Hippocampal formation (tissue), 2 donors: ENCODE results near the gene KCTD4.

ENCODE experiments used
- DNase-seq, 2 donors: peaks; one replicate each; lab custom pipeline; 2025; lab: John Stamatoyannopoulos, UW

Gene KCTD4

GRCh38 chr13:45174478-45174877 lies 26.4 kb downstream of the KCTD4 start:
- no peak for DNase-seq

- DNase-seq, result no peak
Measured at GRCh38 chr13:45168555-45168930, 32.3 kb downstream of the KCTD4 start.

GRCh38 chr13:45167611-45168554 lies 33.0 kb downstream of the KCTD4 start:
- no peak for DNase-seq

DNA sequence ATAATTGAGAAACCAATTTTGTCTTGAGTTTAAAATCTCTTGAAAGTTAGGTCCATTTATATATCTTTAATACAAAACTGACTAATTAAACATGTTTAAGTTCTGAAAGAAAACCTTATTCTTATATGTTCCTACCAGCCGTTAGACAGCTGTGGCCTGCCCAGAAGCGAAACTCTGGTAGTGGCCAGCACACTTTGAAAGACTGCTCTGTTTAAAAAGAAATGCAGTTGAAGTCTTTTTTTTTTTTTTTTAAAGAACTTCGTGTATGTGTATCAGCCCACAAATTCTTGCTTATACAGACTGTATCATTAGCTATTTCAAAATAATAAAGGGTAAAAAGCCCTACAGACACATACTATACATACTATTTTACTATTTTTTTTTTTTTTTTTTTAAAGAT lies 34.0 kb downstream of the KCTD4 start:
- DNase-seq, result no peak

DNA sequence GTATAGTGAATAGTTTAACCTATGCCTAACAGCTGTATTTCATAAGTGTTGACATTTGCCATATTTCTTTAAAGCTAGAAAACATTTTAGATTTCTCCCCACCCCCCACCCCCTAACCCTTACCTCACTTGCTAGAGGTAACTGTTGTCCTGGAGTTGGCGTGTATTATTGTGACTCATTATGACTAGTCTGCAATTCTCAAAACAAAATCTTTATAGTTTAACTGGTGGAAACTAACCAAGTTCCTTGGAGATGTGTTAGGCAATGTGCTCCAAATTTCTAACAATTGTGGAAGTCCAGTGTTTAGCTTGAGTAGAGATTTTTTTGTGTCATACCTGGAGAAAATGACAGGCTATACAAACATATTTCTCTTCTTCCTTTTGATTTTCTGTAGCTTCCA lies 38.0 kb downstream of the KCTD4 start:
- DNase-seq, result no peak

- DNase-seq, result no peak
Measured at GRCh38 chr13:45162194-45162593, 38.7 kb downstream of the KCTD4 start.

DNA sequence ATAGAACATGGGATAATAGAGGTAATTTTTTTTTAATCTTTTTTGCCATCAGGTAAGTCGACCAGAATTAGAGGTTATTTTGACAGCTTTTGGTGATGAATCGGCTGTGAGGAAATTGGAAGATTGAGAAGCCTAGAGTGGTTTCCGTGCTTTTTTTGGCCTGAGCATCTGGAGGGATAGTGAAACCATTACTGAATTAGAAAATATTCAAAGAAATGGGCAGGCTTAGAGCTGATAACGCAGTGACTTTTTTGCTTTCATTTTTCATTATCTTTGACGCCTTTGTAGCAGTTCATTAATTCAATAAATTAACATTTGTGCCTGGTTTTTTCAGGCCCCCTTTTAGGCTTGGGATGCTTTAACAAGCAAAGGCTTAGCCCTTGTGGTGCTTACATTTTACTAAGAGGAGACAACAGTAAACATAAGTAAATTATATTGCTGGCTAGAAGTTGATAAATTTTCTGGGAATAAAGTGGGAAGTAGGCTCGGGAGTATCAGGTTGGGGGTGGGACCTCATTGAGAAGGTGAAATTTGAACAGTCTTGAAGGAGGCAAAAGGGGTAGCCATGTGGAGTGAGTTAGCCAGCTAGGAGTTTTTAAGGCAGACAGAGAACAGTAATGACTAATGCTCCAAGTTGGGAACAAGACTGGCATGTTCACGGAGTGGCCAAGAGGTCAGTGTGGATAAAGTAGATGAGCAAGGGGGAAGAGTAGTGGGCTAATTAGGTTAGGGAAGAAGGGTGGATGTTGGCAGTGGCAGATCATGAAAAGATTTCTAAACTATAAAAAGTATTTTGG lies 44.1 kb downstream of the KCTD4 start:
- DNase-seq, result no peak

GRCh38 chr13:45149964-45150363 lies 50.9 kb downstream of the KCTD4 start:
- no peak for DNase-seq

DNA sequence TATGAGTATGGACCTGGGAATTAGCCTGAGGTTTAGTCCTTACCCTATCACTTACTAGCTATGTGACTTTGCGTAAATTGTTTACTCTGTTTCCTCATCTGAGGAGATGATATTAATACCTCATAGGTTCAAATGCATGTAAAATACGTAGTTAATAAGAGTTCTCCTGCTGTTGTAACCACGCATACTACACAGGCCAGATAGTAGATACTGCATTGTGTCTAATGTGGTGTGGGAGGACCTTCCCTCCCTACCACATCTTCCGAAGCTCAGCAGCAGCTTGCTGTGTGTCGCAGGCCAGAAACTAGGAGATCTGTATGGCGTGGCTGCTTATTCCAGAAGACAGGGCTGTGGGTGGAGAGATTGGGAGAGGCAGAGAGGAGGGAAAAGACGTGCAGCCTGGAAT lies 57.5 kb downstream of the KCTD4 start:
- DNase-seq, result peak in 1 of 2 donors; percentile 17
